ENCODE data around the gene SUSD4. TPM values are rescaled to one million over a fixed set of nuclear protein-coding genes. Genes with fewer than 3 reads are reported as not detected.

Gene SUSD4
- polyA plus RNA-seq, 1 of the 3 experiments (the other 2 are of a cell fraction), result 0.31 TPM

DNA sequence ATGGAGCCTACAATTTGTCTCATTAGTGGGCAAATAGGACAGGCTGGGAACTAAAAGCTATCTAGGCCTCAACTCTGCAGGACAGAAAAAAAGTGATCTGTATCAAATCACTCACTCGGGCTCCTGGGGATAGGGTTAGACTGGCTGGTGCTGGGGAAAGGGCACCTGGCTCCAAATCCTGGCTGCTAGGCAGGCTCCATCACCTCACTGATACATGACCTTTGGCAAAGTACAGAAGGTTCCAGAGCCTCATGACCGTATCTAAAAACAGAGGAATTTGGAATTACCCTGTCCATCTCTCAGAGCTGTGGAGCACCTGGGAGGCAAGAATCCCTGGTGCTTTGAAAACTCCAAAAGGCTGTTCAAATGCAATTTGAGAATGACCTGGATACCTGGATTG, 51.7 kb downstream of the SUSD4 start:
- H3K27ac ChIP-seq (ENCODE audit: low read depth in 2 of 2, low read length in 1 of 2), result no peak overlapping the region
- 28% methylated on average over 2 of the region's 2 CpGs for WGBS (ENCODE audit: low lambda C conversion rate)
- H4K20me1 ChIP-seq (ENCODE audit: insufficient read depth), result no peaks in the 10 kb centered on the region
- H3K9me3 ChIP-seq, result no peaks in the 10 kb centered on the region
- no peak for DNase-seq
- H3K4me2 ChIP-seq, result no peak overlapping the region
- no peaks in the 10 kb centered on the region for H3K9me2 ChIP-seq
- H2AFZ ChIP-seq (ENCODE audit: low read depth), result no peak overlapping the region
- H3K4me1 ChIP-seq (ENCODE audit: control insufficient read depth in 1 of 2, insufficient read depth in 2 of 2, low read depth in 1 of 2, low read length in 1 of 2), result no peaks in the 10 kb centered on the region
- H3K4me3 ChIP-seq (ENCODE audit: low read depth in 2 of 2, low read length in 1 of 2), result no peak overlapping the region
- no peaks in the 10 kb centered on the region; the same call in 1 of the 2 replicates for H3K27me3 ChIP-seq (ENCODE audit: insufficient read depth)
- CTCF ChIA-PET, result no interaction called here
- TF ChIP-seq, protein P1, sequence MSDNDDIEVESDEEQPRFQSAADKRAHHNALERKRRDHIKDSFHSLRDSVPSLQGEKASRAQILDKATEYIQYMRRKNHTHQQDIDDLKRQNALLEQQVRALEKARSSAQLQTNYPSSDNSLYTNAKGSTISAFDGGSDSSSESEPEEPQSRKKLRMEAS (IDR thresholded peaks at IDR 0.05; ENCODE audit: low read depth), result no peak
- TF ChIP-seq RFX5 (IDR thresholded peaks at IDR 0.05; ENCODE audit: low read length) (no peak), TCF12 (IDR thresholded peaks at IDR 0.05) (no peak)
- H3K9ac ChIP-seq, result no peak overlapping the region
- H3K36me3 ChIP-seq (replicated peaks in 1 of 2; ENCODE audit: control insufficient read depth in 1 of 2, insufficient read depth in 2 of 2, low read length in 1 of 2), result no peaks in the 10 kb centered on the region
- no peaks in the 10 kb centered on the region for H3K79me2 ChIP-seq (ENCODE audit: insufficient read depth)
- H3F3A ChIP-seq (replicated peaks; ENCODE audit: insufficient read depth), result no peaks in the 10 kb centered on the region
- POLR2A ChIA-PET, result no interaction called here

DNA sequence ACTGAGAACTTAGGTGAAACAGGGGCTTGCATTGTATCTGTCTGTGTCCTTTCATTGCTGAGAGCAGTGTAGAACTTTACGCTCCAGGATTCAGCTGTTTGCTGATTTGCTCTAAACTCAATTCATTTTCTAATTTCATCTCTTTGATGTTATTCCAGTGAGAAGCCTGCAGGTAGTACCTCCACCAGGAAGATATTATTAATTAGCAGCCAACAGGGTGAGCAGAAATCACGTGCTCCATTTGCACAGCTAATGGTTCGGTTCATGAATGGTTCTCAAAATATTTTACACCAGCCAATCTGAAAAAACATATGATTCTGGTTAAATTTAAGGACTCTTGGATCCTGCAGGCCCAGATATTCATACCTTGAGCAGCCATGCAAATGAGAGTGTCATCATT, 52.1 kb downstream of the SUSD4 start:
- H3K36me3 ChIP-seq (replicated peaks in 1 of 2; ENCODE audit: control insufficient read depth in 1 of 2, insufficient read depth in 2 of 2, low read length in 1 of 2), result no peaks in the 10 kb centered on the region
- H3K4me3 ChIP-seq (ENCODE audit: low read depth in 2 of 2, low read length in 1 of 2), result no peak overlapping the region
- H3F3A ChIP-seq (replicated peaks; ENCODE audit: insufficient read depth), result no peaks in the 10 kb centered on the region
- no peaks in the 10 kb centered on the region for H3K4me1 ChIP-seq (ENCODE audit: control insufficient read depth in 1 of 2, insufficient read depth in 2 of 2, low read depth in 1 of 2, low read length in 1 of 2)
- H3K9me2 ChIP-seq, result no peaks in the 10 kb centered on the region
- H3K9me3 ChIP-seq, result no peaks in the 10 kb centered on the region
- ChIA-PET CTCF (no interaction called here), POLR2A (no interaction called here)
- H3K9ac ChIP-seq, result no peak overlapping the region
- no peak overlapping the region for H3K4me2 ChIP-seq
- H3K27me3 ChIP-seq (ENCODE audit: insufficient read depth), result no peaks in the 10 kb centered on the region; the same call in 1 of the 2 replicates
- no peaks in the 10 kb centered on the region for H3K79me2 ChIP-seq (ENCODE audit: insufficient read depth)
- 42% methylated on average over 3 of the region's 3 CpGs for WGBS (ENCODE audit: low lambda C conversion rate)
- H3K27ac ChIP-seq (ENCODE audit: low read depth in 2 of 2, low read length in 1 of 2), result no peak overlapping the region
- no peak for DNase-seq
- H4K20me1 ChIP-seq (ENCODE audit: insufficient read depth), result no peaks in the 10 kb centered on the region
- H2AFZ ChIP-seq (ENCODE audit: low read depth), result no peak overlapping the region
- TF ChIP-seq NFIC (IDR thresholded peaks at IDR 0.05; ENCODE audit: borderline replicate concordance) (no peak), SMC3 (IDR thresholded peaks at IDR 0.05; ENCODE audit: low read depth, low read length) (no peak), GABPA (IDR thresholded peaks at IDR 0.05; ENCODE audit: low read depth) (no peak), EP300 (IDR thresholded peaks at IDR 0.05; ENCODE audit: borderline replicate concordance in 1 of 2, low read depth in 1 of 2, low read length in 1 of 2) (no peak), FOXM1 (IDR thresholded peaks at IDR 0.05; ENCODE audit: low read depth) (no peak), FOSL2 (IDR thresholded peaks at IDR 0.05; ENCODE audit: borderline replicate concordance, low read depth) (no peak), POLR2AphosphoS5 (IDR thresholded peaks at IDR 0.05; ENCODE audit: low read depth, low read length) (no peak), SIN3A (IDR thresholded peaks at IDR 0.05; ENCODE audit: borderline replicate concordance, low read depth, low read length) (no peak), MXI1 (IDR thresholded peaks at IDR 0.05; ENCODE audit: low read depth, low read length) (no peak), TAF1 (IDR thresholded peaks at IDR 0.05; ENCODE audit: borderline replicate concordance, low read depth, low read length) (no peak), ELF1 (IDR thresholded peaks at IDR 0.05) (no peak)
- TF ChIP-seq, protein P2, sequence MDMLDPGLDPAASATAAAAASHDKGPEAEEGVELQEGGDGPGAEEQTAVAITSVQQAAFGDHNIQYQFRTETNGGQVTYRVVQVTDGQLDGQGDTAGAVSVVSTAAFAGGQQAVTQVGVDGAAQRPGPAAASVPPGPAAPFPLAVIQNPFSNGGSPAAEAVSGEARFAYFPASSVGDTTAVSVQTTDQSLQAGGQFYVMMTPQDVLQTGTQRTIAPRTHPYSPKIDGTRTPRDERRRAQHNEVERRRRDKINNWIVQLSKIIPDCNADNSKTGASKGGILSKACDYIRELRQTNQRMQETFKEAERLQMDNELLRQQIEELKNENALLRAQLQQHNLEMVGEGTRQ (IDR thresholded peaks at IDR 0.05; ENCODE audit: borderline replicate concordance, low read depth, low read length), result no peak
- TF ChIP-seq, protein P3, sequence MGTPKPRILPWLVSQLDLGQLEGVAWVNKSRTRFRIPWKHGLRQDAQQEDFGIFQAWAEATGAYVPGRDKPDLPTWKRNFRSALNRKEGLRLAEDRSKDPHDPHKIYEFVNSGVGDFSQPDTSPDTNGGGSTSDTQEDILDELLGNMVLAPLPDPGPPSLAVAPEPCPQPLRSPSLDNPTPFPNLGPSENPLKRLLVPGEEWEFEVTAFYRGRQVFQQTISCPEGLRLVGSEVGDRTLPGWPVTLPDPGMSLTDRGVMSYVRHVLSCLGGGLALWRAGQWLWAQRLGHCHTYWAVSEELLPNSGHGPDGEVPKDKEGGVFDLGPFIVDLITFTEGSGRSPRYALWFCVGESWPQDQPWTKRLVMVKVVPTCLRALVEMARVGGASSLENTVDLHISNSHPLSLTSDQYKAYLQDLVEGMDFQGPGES (IDR thresholded peaks at IDR 0.05; ENCODE audit: low read depth, low read length), result no peak
- TF ChIP-seq, protein P1 (IDR thresholded peaks at IDR 0.05; ENCODE audit: low read depth), result no peak
- TF ChIP-seq, protein P4, sequence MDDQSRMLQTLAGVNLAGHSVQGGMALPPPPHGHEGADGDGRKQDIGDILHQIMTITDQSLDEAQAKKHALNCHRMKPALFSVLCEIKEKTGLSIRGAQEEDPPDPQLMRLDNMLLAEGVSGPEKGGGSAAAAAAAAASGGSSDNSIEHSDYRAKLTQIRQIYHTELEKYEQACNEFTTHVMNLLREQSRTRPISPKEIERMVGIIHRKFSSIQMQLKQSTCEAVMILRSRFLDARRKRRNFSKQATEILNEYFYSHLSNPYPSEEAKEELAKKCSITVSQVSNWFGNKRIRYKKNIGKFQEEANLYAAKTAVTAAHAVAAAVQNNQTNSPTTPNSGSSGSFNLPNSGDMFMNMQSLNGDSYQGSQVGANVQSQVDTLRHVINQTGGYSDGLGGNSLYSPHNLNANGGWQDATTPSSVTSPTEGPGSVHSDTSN (IDR thresholded peaks at IDR 0.05), result no peak
- TF ChIP-seq, protein P5, sequence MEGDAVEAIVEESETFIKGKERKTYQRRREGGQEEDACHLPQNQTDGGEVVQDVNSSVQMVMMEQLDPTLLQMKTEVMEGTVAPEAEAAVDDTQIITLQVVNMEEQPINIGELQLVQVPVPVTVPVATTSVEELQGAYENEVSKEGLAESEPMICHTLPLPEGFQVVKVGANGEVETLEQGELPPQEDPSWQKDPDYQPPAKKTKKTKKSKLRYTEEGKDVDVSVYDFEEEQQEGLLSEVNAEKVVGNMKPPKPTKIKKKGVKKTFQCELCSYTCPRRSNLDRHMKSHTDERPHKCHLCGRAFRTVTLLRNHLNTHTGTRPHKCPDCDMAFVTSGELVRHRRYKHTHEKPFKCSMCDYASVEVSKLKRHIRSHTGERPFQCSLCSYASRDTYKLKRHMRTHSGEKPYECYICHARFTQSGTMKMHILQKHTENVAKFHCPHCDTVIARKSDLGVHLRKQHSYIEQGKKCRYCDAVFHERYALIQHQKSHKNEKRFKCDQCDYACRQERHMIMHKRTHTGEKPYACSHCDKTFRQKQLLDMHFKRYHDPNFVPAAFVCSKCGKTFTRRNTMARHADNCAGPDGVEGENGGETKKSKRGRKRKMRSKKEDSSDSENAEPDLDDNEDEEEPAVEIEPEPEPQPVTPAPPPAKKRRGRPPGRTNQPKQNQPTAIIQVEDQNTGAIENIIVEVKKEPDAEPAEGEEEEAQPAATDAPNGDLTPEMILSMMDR (IDR thresholded peaks at IDR 0.05), result no peak

All from SK-N-SH (cell line).